ENCODE data around the gene DLGAP1. TPM values are rescaled to one million over a fixed set of nuclear protein-coding genes. Genes with fewer than 3 reads are reported as not detected.
A peak's percentile ranks its signal among the peaks of the same experiment; 100 is the strongest.

The DLGAP1 gene
- total RNA-seq, 1 donor from 2014 or later = 3.2 TPM

DNA sequence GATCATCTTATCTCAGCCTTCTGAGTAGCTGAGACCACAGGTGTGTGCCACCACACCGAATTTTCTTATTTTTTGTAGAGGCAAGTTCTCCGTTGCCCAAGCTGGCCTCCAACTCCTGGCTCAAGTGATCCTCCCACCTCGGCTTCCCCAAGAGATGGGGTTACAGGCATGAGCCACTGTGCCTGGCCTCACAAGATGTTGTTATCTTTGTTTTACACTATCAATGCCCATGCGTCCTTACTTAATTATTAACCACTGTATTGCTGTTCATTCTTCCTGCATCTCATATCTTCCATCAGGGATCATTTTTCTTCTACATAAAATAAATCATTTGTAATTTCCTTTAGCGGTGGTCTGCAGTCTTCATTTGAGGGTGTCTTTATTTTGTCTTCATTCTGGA is 823.2 kb downstream of the DLGAP1 start:
- no peak overlapping the region for H3K4me3 ChIP-seq
- no peak for DNase-seq (ENCODE audit: extremely low spot score in 2 of 2)
- no peaks in the 10 kb centered on the region for H3K27me3 ChIP-seq
- H3K36me3 ChIP-seq = no peaks in the 10 kb centered on the region
- H3K4me1 ChIP-seq = no peaks in the 10 kb centered on the region
- H3K27ac ChIP-seq = no peak overlapping the region
- intact Hi-C loops (cut with DNase I) = no loop called here
- TF ChIP-seq POLR2AphosphoS5 (IDR thresholded peaks at IDR 0.05; ENCODE audit: insufficient read depth in 1 of 2, low read depth in 1 of 2) = no peak
- TF ChIP-seq POLR2A (IDR thresholded peaks at IDR 0.05) = no peak
- TF ChIP-seq, protein P1, sequence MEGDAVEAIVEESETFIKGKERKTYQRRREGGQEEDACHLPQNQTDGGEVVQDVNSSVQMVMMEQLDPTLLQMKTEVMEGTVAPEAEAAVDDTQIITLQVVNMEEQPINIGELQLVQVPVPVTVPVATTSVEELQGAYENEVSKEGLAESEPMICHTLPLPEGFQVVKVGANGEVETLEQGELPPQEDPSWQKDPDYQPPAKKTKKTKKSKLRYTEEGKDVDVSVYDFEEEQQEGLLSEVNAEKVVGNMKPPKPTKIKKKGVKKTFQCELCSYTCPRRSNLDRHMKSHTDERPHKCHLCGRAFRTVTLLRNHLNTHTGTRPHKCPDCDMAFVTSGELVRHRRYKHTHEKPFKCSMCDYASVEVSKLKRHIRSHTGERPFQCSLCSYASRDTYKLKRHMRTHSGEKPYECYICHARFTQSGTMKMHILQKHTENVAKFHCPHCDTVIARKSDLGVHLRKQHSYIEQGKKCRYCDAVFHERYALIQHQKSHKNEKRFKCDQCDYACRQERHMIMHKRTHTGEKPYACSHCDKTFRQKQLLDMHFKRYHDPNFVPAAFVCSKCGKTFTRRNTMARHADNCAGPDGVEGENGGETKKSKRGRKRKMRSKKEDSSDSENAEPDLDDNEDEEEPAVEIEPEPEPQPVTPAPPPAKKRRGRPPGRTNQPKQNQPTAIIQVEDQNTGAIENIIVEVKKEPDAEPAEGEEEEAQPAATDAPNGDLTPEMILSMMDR (IDR thresholded peaks at IDR 0.05) = no peak
- no peaks in the 10 kb centered on the region for H3K9me3 ChIP-seq

DNA sequence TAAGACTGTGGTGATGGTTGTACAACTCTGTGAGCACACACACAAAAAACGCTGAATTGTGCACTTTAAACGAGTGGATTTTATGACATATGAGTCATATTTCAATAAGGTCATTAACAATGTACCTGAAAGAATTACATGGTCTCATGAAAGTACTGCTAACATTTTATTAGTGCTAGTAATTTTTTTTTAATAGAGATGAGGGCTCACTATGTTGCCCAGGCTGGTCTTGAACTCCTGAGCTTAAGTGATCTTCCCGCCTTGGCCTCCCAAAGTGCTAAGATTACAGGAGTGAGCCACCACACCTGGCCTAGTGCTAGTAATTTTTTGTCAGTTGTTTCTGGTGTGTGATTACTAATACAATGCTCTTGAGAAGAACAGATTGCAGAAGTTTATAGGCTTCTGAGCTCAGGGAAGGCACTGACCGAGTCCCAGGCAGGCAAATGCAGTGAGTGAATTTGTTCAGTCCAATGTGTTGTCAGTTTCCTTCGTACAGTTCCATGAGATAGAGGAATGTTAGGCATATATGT is 828.1 kb downstream of the DLGAP1 start:
- Histone ChIP-seq H3K4me3 (no peak overlapping the region), H3K4me1 (peaks cover 36% of the 10 kb centered on the region), H3K27ac (no peak overlapping the region), H3K36me3 (no peaks in the 10 kb centered on the region), H3K9me3 (no peaks in the 10 kb centered on the region), H3K27me3 (no peaks in the 10 kb centered on the region)
- TF ChIP-seq, protein P1 (IDR thresholded peaks at IDR 0.05) = no peak
- TF ChIP-seq POLR2A (IDR thresholded peaks at IDR 0.05) (no peak), POLR2AphosphoS5 (IDR thresholded peaks at IDR 0.05; ENCODE audit: insufficient read depth in 1 of 2, low read depth in 1 of 2) (no peak)
- intact Hi-C loops (cut with DNase I) = no loop called here
- DNase-seq (ENCODE audit: extremely low spot score in 2 of 2) = no peak

DNA sequence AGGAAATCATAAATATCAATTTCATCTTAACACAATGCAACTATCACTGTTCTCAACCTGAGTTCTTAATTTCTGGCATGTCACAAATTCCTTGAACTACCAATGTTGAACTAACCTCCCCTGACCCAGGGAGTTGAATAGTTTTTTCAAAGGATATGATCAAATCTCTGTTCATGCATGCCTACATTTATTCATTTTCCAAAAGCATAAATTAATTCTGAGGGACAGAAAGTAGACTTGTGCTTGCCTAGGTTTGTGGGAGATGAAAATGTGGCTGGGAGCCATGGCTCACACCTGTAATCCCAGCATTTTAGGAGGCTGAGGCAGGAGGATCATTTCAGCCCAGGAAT is 829.4 kb downstream of the DLGAP1 start:
- intact Hi-C loops (cut with DNase I) = no loop called here
- H3K27ac ChIP-seq = no peak overlapping the region
- no peaks in the 10 kb centered on the region for H3K27me3 ChIP-seq
- H3K9me3 ChIP-seq = no peaks in the 10 kb centered on the region
- H3K36me3 ChIP-seq = no peaks in the 10 kb centered on the region
- TF ChIP-seq, protein P1 (IDR thresholded peaks at IDR 0.05) = no peak
- no peak for TF ChIP-seq POLR2AphosphoS5 (IDR thresholded peaks at IDR 0.05; ENCODE audit: insufficient read depth in 1 of 2, low read depth in 1 of 2)
- no peak for TF ChIP-seq POLR2A (IDR thresholded peaks at IDR 0.05)
- no peak overlapping the region for H3K4me3 ChIP-seq
- peaks cover 36% of the 10 kb centered on the region for H3K4me1 ChIP-seq
- no peak for DNase-seq (ENCODE audit: extremely low spot score in 2 of 2)

DNA sequence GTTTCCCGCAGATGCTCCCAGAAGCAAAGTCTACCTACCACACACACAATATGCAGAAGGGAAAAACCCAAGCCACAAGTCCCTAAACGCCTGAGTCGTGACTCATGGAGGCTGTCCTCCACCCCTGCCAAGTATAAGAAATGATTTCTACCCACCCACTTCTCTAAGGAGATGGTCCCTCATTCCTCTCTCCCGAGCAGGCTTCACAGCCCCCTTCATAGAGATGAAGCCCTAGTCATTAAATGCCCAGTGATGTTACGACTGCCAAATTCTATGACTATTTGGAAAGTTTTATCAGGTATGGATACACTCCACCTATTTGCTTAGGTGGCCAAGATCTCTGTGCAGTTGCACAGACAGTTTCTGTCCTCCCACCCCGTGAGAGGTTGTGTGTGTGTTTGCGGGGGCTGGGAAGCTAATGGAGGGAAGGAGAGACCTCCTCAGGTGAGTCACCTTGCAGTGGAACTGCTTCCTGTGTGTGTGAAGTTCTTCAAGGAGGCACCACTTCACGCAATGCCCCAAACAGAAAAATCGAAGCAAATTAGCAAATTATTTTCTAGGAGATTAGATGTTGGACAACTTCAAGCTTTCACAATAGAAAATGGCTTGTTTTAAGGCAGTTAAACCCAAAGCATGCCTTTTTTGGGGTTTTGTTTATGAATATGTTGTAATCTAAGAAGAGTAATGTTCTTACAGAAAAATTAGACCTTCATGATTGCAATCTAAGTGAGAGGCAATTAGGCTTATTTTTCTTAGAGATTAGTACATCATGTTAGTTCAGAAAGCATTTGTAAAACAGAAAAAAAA is 830.0 kb downstream of the DLGAP1 start:
- no peak for DNase-seq (ENCODE audit: extremely low spot score in 2 of 2)
- Histone ChIP-seq H3K4me3 (no peak overlapping the region), H3K36me3 (no peaks in the 10 kb centered on the region), H3K9me3 (no peaks in the 10 kb centered on the region), H3K27me3 (no peaks in the 10 kb centered on the region), H3K4me1 (peaks cover 36% of the 10 kb centered on the region), H3K27ac (peak overlapping the region; percentile 86)
- TF ChIP-seq, protein P1 (IDR thresholded peaks at IDR 0.05) = no peak
- no peak for TF ChIP-seq POLR2AphosphoS5 (IDR thresholded peaks at IDR 0.05; ENCODE audit: insufficient read depth in 1 of 2, low read depth in 1 of 2)
- TF ChIP-seq POLR2A (IDR thresholded peaks at IDR 0.05) = no peak
- intact Hi-C loops (cut with DNase I) = loop anchor here (1.0 kb wide), 1 partner anchor 22 kb away; no protein-coding TSS in a partner anchor

DNA sequence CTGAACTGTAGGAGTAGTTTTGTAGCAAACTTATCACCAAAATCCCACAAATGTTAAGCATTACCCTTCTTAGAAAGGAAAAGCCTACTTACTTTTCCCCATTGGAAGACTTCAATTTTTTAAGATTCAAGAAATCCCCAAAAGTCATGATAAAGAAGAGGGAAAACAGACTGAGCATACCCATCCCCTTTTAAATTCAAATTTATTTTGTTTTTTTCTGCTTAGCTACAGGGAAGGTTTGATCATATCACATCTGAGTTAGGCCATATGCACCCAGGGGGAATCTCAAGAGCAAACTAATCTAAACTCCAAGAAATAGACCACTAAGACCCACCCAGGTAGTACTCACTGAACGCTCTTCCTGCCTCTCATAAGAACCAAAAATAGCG is 830.6 kb downstream of the DLGAP1 start:
- TF ChIP-seq POLR2A (IDR thresholded peaks at IDR 0.05) (no peak), POLR2AphosphoS5 (IDR thresholded peaks at IDR 0.05; ENCODE audit: insufficient read depth in 1 of 2, low read depth in 1 of 2) (no peak)
- TF ChIP-seq, protein P1 (IDR thresholded peaks at IDR 0.05) = no peak
- H3K4me1 ChIP-seq = peaks cover 36% of the 10 kb centered on the region
- H3K27me3 ChIP-seq = no peaks in the 10 kb centered on the region
- peak overlapping the region; percentile 86 for H3K27ac ChIP-seq
- no peaks in the 10 kb centered on the region for H3K36me3 ChIP-seq
- no peak overlapping the region for H3K4me3 ChIP-seq
- H3K9me3 ChIP-seq = no peaks in the 10 kb centered on the region
- DNase-seq (ENCODE audit: extremely low spot score in 2 of 2) = no peak
- intact Hi-C loops (cut with DNase I) = loop anchor here (1.0 kb wide), 1 partner anchor 21 kb away; no protein-coding TSS in a partner anchor
